ENCODE results near the gene OR10H5. TPM values are rescaled to one million over a fixed set of nuclear protein-coding genes. Genes with fewer than 3 reads are reported as not detected.

OR10H5 gene
- total RNA-seq, 1 experiment from 2014 or later = not detected

- H3K36me3 ChIP-seq (ENCODE audit: control insufficient read depth, insufficient read depth, low read length) = no peaks in the 10 kb centered on the region
- CTCF ChIA-PET = no interaction called here
Observed at GRCh38 chr19:15776991-15777970, 10.2 kb upstream of the OR10H5 start.

GRCh38 chr19:15779756-15780476 is 7.5 kb upstream of the OR10H5 start:
- peak in 1 of 2 experiments; percentile 10 for DNase-seq
- Histone ChIP-seq H3K9me3 (no peaks in the 10 kb centered on the region), H3K4me1 (no peaks in the 10 kb centered on the region), H3K4me3 (ENCODE audit: low read depth, low read length) (no peak overlapping the region), H3K27me3 (replicated peaks; ENCODE audit: control insufficient read depth, insufficient read depth, low read length) (no peaks in the 10 kb centered on the region), H3K36me3 (ENCODE audit: control insufficient read depth, insufficient read depth, low read length) (no peaks in the 10 kb centered on the region)
- Mint-ChIP-seq H3K4me1 (ENCODE audit: low read depth, unreplicated experiment) (no peaks in the 10 kb centered on the region), H3K4me3 (ENCODE audit: unreplicated experiment) (no peak overlapping the region), H3K9me3 (ENCODE audit: unreplicated experiment) (no peaks in the 10 kb centered on the region), H3K27me3 (ENCODE audit: insufficient read depth, unreplicated experiment) (no peaks in the 10 kb centered on the region), H3K36me3 (ENCODE audit: insufficient read depth, unreplicated experiment) (no peaks in the 10 kb centered on the region), H3K27ac (ENCODE audit: unreplicated experiment) (peak overlapping the region; percentile 45)
- no TSS peak for BruUV-seq (replicated peaks)
- TF ChIP-seq CTCF (IDR thresholded peaks at IDR 0.05; ENCODE audit: insufficient read depth in 1 of 2, low read depth in 1 of 2, low read length in 1 of 2, severe bottlenecking in 1 of 2, unreplicated experiment in 1 of 2) = no peak
- POLR2A ChIA-PET = no interaction called here
- CTCF ChIA-PET = no interaction called here
- intact Hi-C loops (cut with micrococcal nuclease; ENCODE audit: unreplicated experiment) = no loop called here

More at GRCh38 chr19:15776991-15777970, 10.2 kb upstream of the OR10H5 start:
- Histone ChIP-seq H3K4me3 (ENCODE audit: low read depth, low read length) (no peak overlapping the region), H3K9me3 (no peaks in the 10 kb centered on the region), H3K27me3 (replicated peaks; ENCODE audit: control insufficient read depth, insufficient read depth, low read length) (no peaks in the 10 kb centered on the region), H3K4me1 (no peaks in the 10 kb centered on the region)
- no peaks in the 10 kb centered on the region for H3K36me3 Mint-ChIP-seq (ENCODE audit: insufficient read depth, unreplicated experiment)
- no peak overlapping the region for H3K4me3 Mint-ChIP-seq (ENCODE audit: unreplicated experiment)
- H3K4me1 Mint-ChIP-seq (ENCODE audit: low read depth, unreplicated experiment) = no peaks in the 10 kb centered on the region
- TF ChIP-seq CTCF (IDR thresholded peaks at IDR 0.05; ENCODE audit: insufficient read depth in 1 of 2, low read depth in 1 of 2, low read length in 1 of 2, severe bottlenecking in 1 of 2, unreplicated experiment in 1 of 2) = no peak
- BruUV-seq (replicated peaks) = no TSS peak
- intact Hi-C loops (cut with micrococcal nuclease; ENCODE audit: unreplicated experiment) = no loop called here
- no peak overlapping the region for H3K27ac Mint-ChIP-seq (ENCODE audit: unreplicated experiment)
- no peak for DNase-seq
- H3K9me3 Mint-ChIP-seq (ENCODE audit: unreplicated experiment) = no peaks in the 10 kb centered on the region
- POLR2A ChIA-PET = no interaction called here
- peaks cover 2% of the 10 kb centered on the region for H3K27me3 Mint-ChIP-seq (ENCODE audit: insufficient read depth, unreplicated experiment)

GRCh38 chr19:15780610-15781418 is 6.6 kb upstream of the OR10H5 start:
- no peak overlapping the region for H3K4me3 Mint-ChIP-seq (ENCODE audit: unreplicated experiment)
- H3K9me3 ChIP-seq = no peaks in the 10 kb centered on the region
- CTCF ChIA-PET = no interaction called here

More at GRCh38 chr19:15780610-15781418, 6.6 kb upstream of the OR10H5 start:
- Histone ChIP-seq H3K4me3 (ENCODE audit: low read depth, low read length) (no peak overlapping the region), H3K27me3 (replicated peaks; ENCODE audit: control insufficient read depth, insufficient read depth, low read length) (no peaks in the 10 kb centered on the region), H3K36me3 (ENCODE audit: control insufficient read depth, insufficient read depth, low read length) (no peaks in the 10 kb centered on the region), H3K4me1 (no peaks in the 10 kb centered on the region)
- no peaks in the 10 kb centered on the region for H3K4me1 Mint-ChIP-seq (ENCODE audit: low read depth, unreplicated experiment)
- H3K27ac Mint-ChIP-seq (ENCODE audit: unreplicated experiment) = no peak overlapping the region
- DNase-seq = no peak
- no TSS peak for BruUV-seq (replicated peaks)
- POLR2A ChIA-PET = no interaction called here
- intact Hi-C loops (cut with micrococcal nuclease; ENCODE audit: unreplicated experiment) = no loop called here
- TF ChIP-seq CTCF (IDR thresholded peaks at IDR 0.05; ENCODE audit: insufficient read depth in 1 of 2, low read depth in 1 of 2, low read length in 1 of 2, severe bottlenecking in 1 of 2, unreplicated experiment in 1 of 2) = no peak
- H3K27me3 Mint-ChIP-seq (ENCODE audit: insufficient read depth, unreplicated experiment) = no peaks in the 10 kb centered on the region
- H3K36me3 Mint-ChIP-seq (ENCODE audit: insufficient read depth, unreplicated experiment) = no peaks in the 10 kb centered on the region
- no peaks in the 10 kb centered on the region for H3K9me3 Mint-ChIP-seq (ENCODE audit: unreplicated experiment)
